KMS-11 (cell line): ENCODE data around the gene MSI2.

Experiments
- H2AFZ ChIP-seq: fragments of 200-600 bp; sonication (generic); 2 replicates; pipeline ENCODE4 v1.6.1; 2016; ENCODE audit warnings: antibody characterized with exemption, mixed run types, low read depth
- H3K27ac ChIP-seq: fragments of 200-600 bp; sonication (generic); 2 replicates; pipeline ENCODE4 v1.6.1; 2016; ENCODE audit warnings: mild to moderate bottlenecking, mixed run types
- H3K27me3 ChIP-seq: fragments of 200-600 bp; sonication (generic); 2 replicates; pipeline ENCODE4 v1.6.1; 2017; ENCODE audit warnings: mild to moderate bottlenecking, low read depth, mixed run types, moderate library complexity; ENCODE audit not compliant: insufficient read depth
- H3K36me3 ChIP-seq: fragments of 200-600 bp; sonication (generic); 2 replicates; pipeline ENCODE4 v1.6.1; 2017; ENCODE audit warnings: mild to moderate bottlenecking, mixed run types; ENCODE audit not compliant: insufficient read depth
- H3K4me1 ChIP-seq: fragments of 200-600 bp; sonication (generic); 2 replicates; pipeline ENCODE4 v1.6.1; 2016; ENCODE audit warnings: mild to moderate bottlenecking, low read depth, mixed run types; ENCODE audit not compliant: poor library complexity, severe bottlenecking
- H3K4me2 ChIP-seq: fragments of 200-600 bp; sonication (generic); 2 replicates; pipeline ENCODE4 v1.7.0; 2016; ENCODE audit warnings: mild to moderate bottlenecking, mixed run types
- H3K4me3 ChIP-seq: fragments of 200-600 bp; sonication (generic); IDR thresholded peaks from 2 replicates; pipeline ENCODE4 v1.6.1; 2017; ENCODE audit warnings: low read depth, low read length, mixed read lengths; ENCODE audit not compliant: insufficient read depth
- H3K79me2 ChIP-seq: fragments of 200-600 bp; sonication (generic); 2 replicates; pipeline ENCODE4 v1.6.1; 2016; ENCODE audit warnings: low read depth, mixed run types; ENCODE audit not compliant: insufficient read depth
- H3K9ac ChIP-seq: fragments of 200-600 bp; sonication (generic); 2 replicates; pipeline ENCODE4 v1.6.1; 2016; ENCODE audit warnings: mild to moderate bottlenecking, mixed run types
- H4K20me1 ChIP-seq: fragments of 200-600 bp; sonication (generic); 2 replicates; pipeline ENCODE4 v1.6.1; 2016; ENCODE audit warnings: mild to moderate bottlenecking, mixed run types; ENCODE audit not compliant: insufficient read depth
- TF ChIP-seq, protein P1 (sequence below): fragments of 200-600 bp; sonication (generic); conservative IDR thresholded peaks from 2 replicates; pipeline ENCODE4 v1.6.1; 2017; ENCODE audit warnings: low read depth, mild to moderate bottlenecking, antibody characterized with exemption, low read length, moderate library complexity, mixed read lengths

MSI2 gene

GRCh38 chr17:57482657-57483056 lies 226.3 kb downstream of the MSI2 start:
- TF ChIP-seq, protein P1, sequence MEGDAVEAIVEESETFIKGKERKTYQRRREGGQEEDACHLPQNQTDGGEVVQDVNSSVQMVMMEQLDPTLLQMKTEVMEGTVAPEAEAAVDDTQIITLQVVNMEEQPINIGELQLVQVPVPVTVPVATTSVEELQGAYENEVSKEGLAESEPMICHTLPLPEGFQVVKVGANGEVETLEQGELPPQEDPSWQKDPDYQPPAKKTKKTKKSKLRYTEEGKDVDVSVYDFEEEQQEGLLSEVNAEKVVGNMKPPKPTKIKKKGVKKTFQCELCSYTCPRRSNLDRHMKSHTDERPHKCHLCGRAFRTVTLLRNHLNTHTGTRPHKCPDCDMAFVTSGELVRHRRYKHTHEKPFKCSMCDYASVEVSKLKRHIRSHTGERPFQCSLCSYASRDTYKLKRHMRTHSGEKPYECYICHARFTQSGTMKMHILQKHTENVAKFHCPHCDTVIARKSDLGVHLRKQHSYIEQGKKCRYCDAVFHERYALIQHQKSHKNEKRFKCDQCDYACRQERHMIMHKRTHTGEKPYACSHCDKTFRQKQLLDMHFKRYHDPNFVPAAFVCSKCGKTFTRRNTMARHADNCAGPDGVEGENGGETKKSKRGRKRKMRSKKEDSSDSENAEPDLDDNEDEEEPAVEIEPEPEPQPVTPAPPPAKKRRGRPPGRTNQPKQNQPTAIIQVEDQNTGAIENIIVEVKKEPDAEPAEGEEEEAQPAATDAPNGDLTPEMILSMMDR = no peak
- H3K9ac ChIP-seq = no peak overlapping the region
- no peaks in the 10 kb centered on the region for H4K20me1 ChIP-seq
- H2AFZ ChIP-seq = no peak overlapping the region
- H3K79me2 ChIP-seq = peaks cover 86% of the 10 kb centered on the region
- H3K4me2 ChIP-seq = peak overlapping the region; percentile 80; the same call in 1 of the 2 replicates
- H3K27ac ChIP-seq = peak overlapping the region; percentile 96; the same call in 1 of the 2 replicates
- peaks cover 100% of the 10 kb centered on the region for H3K4me1 ChIP-seq
- H3K36me3 ChIP-seq = no peaks in the 10 kb centered on the region
- H3K4me3 ChIP-seq = no peak overlapping the region
- no peaks in the 10 kb centered on the region for H3K27me3 ChIP-seq

GRCh38 chr17:57484081-57484666 lies 227.9 kb downstream of the MSI2 start:
- Histone ChIP-seq H3K4me1 (peaks cover 100% of the 10 kb centered on the region), H2AFZ (no peak overlapping the region), H3K27ac (peak overlapping the region; percentile 57; the same call in 1 of the 2 replicates), H3K4me2 (peak overlapping the region; percentile 58; the same call in 1 of the 2 replicates), H3K9ac (no peak overlapping the region), H3K79me2 (peaks cover 89% of the 10 kb centered on the region), H3K36me3 (no peaks in the 10 kb centered on the region), H3K27me3 (no peaks in the 10 kb centered on the region), H3K4me3 (no peak overlapping the region), H4K20me1 (no peaks in the 10 kb centered on the region)
- TF ChIP-seq, protein P1 = no peak

GRCh38 chr17:57484826-57485565 lies 228.7 kb downstream of the MSI2 start:
- peaks cover 100% of the 10 kb centered on the region for H3K4me1 ChIP-seq
- H3K4me2 ChIP-seq = peak overlapping the region; percentile 58
- TF ChIP-seq, protein P1 = no peak
- no peaks in the 10 kb centered on the region for H3K36me3 ChIP-seq
- H3K9ac ChIP-seq = peak overlapping the region; percentile 0; the same call in 1 of the 2 replicates
- peak overlapping the region; percentile 57; the same call in 1 of the 2 replicates for H3K27ac ChIP-seq
- H3K4me3 ChIP-seq = no peak overlapping the region
- no peak overlapping the region for H2AFZ ChIP-seq
- no peaks in the 10 kb centered on the region for H3K27me3 ChIP-seq
- peaks cover 87% of the 10 kb centered on the region for H3K79me2 ChIP-seq
- H4K20me1 ChIP-seq = no peaks in the 10 kb centered on the region

DNA sequence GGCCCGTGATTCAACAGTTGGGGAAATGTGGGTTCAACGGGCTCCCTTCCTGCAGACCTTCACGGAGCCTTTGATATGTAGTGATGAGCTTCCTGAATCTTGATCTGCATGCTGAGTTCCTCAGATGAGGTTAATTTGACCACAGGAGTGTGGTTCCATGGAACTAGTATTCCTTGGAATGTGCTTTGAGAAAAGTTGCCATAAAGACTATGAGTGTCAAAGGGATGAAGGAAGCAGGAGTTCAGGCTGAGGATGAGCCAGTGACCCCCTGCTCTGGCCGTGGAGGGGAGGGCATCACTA lies 229.2 kb downstream of the MSI2 start:
- no peaks in the 10 kb centered on the region for H4K20me1 ChIP-seq
- no peak overlapping the region for H3K4me3 ChIP-seq
- no peak overlapping the region for H2AFZ ChIP-seq
- peaks cover 81% of the 10 kb centered on the region for H3K79me2 ChIP-seq
- H3K36me3 ChIP-seq = no peaks in the 10 kb centered on the region
- TF ChIP-seq, protein P1 = 0 out of 2 replicates have a peak, but pooled peaks have one; percentile 9
- peak overlapping the region; percentile 0; the same call in 1 of the 2 replicates for H3K9ac ChIP-seq
- peak overlapping the region; percentile 58 for H3K4me2 ChIP-seq
- no peaks in the 10 kb centered on the region for H3K27me3 ChIP-seq
- peaks cover 100% of the 10 kb centered on the region for H3K4me1 ChIP-seq
- peak overlapping the region; percentile 57; the same call in 1 of the 2 replicates for H3K27ac ChIP-seq
